Smooth muscle cell (in vitro differentiated cells): ENCODE data around the gene GNA12. TPM values are rescaled to one million over a fixed set of nuclear protein-coding genes. Genes with fewer than 3 reads are reported as not detected.

Experiments
- DNase-seq: peaks from one replicate; lab custom pipeline; 2025; ENCODE audit not compliant: unreplicated experiment; lab: John Stamatoyannopoulos, UW
- H2AFZ ChIP-seq: fragments of 200-600 bp; sonication (generic); 2 replicates; pipeline ENCODE4 v1.6.0; 2016; ENCODE audit warnings: antibody characterized with exemption, low read depth, mild to moderate bottlenecking
- H3F3A ChIP-seq: fragments of 200-600 bp; sonication (generic); 2 replicates; pipeline ENCODE4 v1.6.0; 2017; ENCODE audit warnings: antibody characterized with exemption, low read depth
- H3K27ac ChIP-seq: fragments of 200-600 bp; sonication (generic); 2 replicates; pipeline ENCODE4 v1.5.1; 2016; ENCODE audit warnings: low read depth, mild to moderate bottlenecking
- H3K27me3 ChIP-seq: fragments of 200-600 bp; sonication (generic); 2 replicates; pipeline ENCODE4 v1.6.1; 2016; ENCODE audit warnings: low read depth, mild to moderate bottlenecking
- H3K36me3 ChIP-seq: fragments of 200-600 bp; sonication (generic); 2 replicates; pipeline ENCODE4 v1.5.1; 2016; ENCODE audit warnings: low read depth
- H3K4me1 ChIP-seq: fragments of 200-600 bp; sonication (generic); 2 replicates; pipeline ENCODE4 v1.5.1; 2016; ENCODE audit warnings: low read depth
- H3K4me2 ChIP-seq: fragments of 200-600 bp; sonication (generic); 2 replicates; pipeline ENCODE4 v1.6.0; 2016; ENCODE audit warnings: mild to moderate bottlenecking
- H3K4me3 ChIP-seq: fragments of 200-600 bp; sonication (generic); 2 replicates; pipeline ENCODE4 v1.5.1; 2016; ENCODE audit warnings: mild to moderate bottlenecking
- H3K79me2 ChIP-seq: fragments of 200-600 bp; sonication (generic); 2 replicates; pipeline ENCODE4 v1.6.0; 2016; ENCODE audit warnings: low read depth, mild to moderate bottlenecking
- H3K9ac ChIP-seq: fragments of 200-600 bp; sonication (generic); 2 replicates; pipeline ENCODE4 v1.6.0; 2016; ENCODE audit warnings: low read depth
- H3K9me3 ChIP-seq: fragments of 200-600 bp; sonication (generic); replicated peaks from 2 replicates; pipeline ENCODE4 v1.5.1; 2016; ENCODE audit warnings: low read depth
- H4K20me1 ChIP-seq: fragments of 200-600 bp; sonication (generic); 2 replicates; pipeline ENCODE4 v1.6.0; 2016; ENCODE audit warnings: low read depth
- CTCF ChIP-seq: fragments of 200-600 bp; sonication (generic); IDR thresholded peaks from 2 replicates; pipeline ENCODE4 v1.5.1; 2017; ENCODE audit warnings: borderline replicate concordance, mild to moderate bottlenecking, antibody characterized with exemption; ENCODE audit not compliant: insufficient read depth, poor library complexity, severe bottlenecking
- WGBS: methylation state at CpG from one replicate; pipeline ENCODE4 v1.1.7; 2016; ENCODE audit warnings: low lambda C conversion rate; 5-methylcytosine and 5-hydroxymethylcytosine counted together
- polyA plus RNA-seq: library from polyadenylated mRNA; unstranded; fragments of >200 nt; fragmentation: Nextera tagmentation; extraction: Ambion mirVana; gene quantifications from 2 replicates; pipeline ENCODE4 v1.2.1, GENCODE V29; 2016
- total RNA-seq: library from RNA; depleted of rRNA; stranded (reverse); fragments of >200 nt; gene quantifications from 2 replicates; pipeline ENCODE4 v1.2.3, GENCODE V29; 2014

Gene GNA12
- total and polyA plus RNA-seq, 2 experiments from 2014 or later = 20.3 to 34.7 TPM

- H3K4me1 ChIP-seq = peaks cover 14% of the 10 kb centered on the region
- no peaks in the 10 kb centered on the region for H3F3A ChIP-seq
- no peak overlapping the region for H2AFZ ChIP-seq
- no peak for DNase-seq
- no peak overlapping the region for H3K4me2 ChIP-seq
- no peak overlapping the region for H3K9ac ChIP-seq
- H3K9me3 ChIP-seq = no peaks in the 10 kb centered on the region
- H4K20me1 ChIP-seq = peaks cover 99% of the 10 kb centered on the region
- peaks cover 4% of the 10 kb centered on the region for H3K36me3 ChIP-seq
- H3K27ac ChIP-seq = no peak overlapping the region
- 95% methylated on average over 3 of the region's 3 CpGs for WGBS
- H3K27me3 ChIP-seq = no peaks in the 10 kb centered on the region
- no peak overlapping the region for H3K4me3 ChIP-seq
- peaks cover 100% of the 10 kb centered on the region for H3K79me2 ChIP-seq
- TF ChIP-seq CTCF = no peak
Observed at GRCh38 chr7:2838451-2838850, 5.7 kb downstream of the GNA12 start.

GRCh38 chr7:2837496-2837895 lies 6.6 kb downstream of the GNA12 start:
- Histone ChIP-seq H2AFZ (no peak overlapping the region), H3K9ac (no peak overlapping the region), H3K4me1 (peaks cover 4% of the 10 kb centered on the region), H3K4me2 (no peak overlapping the region), H3K79me2 (peaks cover 100% of the 10 kb centered on the region), H3K27ac (no peak overlapping the region), H3K27me3 (no peaks in the 10 kb centered on the region), H3F3A (no peaks in the 10 kb centered on the region), H3K4me3 (no peak overlapping the region), H3K9me3 (no peaks in the 10 kb centered on the region), H4K20me1 (peaks cover 100% of the 10 kb centered on the region), H3K36me3 (peaks cover 4% of the 10 kb centered on the region)
- DNase-seq = no peak
- no peak for TF ChIP-seq CTCF
- 70% methylated on average over 3 of the region's 3 CpGs for WGBS

- peaks cover 98% of the 10 kb centered on the region for H4K20me1 ChIP-seq
- WGBS = 93% methylated on average over 17 of the region's 17 CpGs
- no peak overlapping the region for H3K9ac ChIP-seq
- no peak overlapping the region for H3K4me2 ChIP-seq
- H3K27me3 ChIP-seq = no peaks in the 10 kb centered on the region
- no peaks in the 10 kb centered on the region for H3K4me1 ChIP-seq
- peaks cover 99% of the 10 kb centered on the region for H3K79me2 ChIP-seq
- H3F3A ChIP-seq = no peaks in the 10 kb centered on the region
- no peak overlapping the region for H3K27ac ChIP-seq
- no peak overlapping the region for H2AFZ ChIP-seq
- H3K36me3 ChIP-seq = peaks cover 4% of the 10 kb centered on the region
- no peak for DNase-seq
- H3K9me3 ChIP-seq = no peaks in the 10 kb centered on the region
- no peak for TF ChIP-seq CTCF
- H3K4me3 ChIP-seq = no peak overlapping the region
Observed at GRCh38 chr7:2834748-2835441, 9.2 kb downstream of the GNA12 start.
